T-helper 1 cell treated with Interleukin-12 subunit alpha and Interleukin-12 subunit beta and Interleukin-4 antibody, amounts not matched to agents 30 μg/mL and 1 μg/mL, for 36 hours (primary cell): ENCODE results near the gene GUCA2B.

Experiments
- H3K27ac Mint-ChIP-seq: one replicate; pipeline ENCODE4 v1.8.0; 2021; ENCODE audit warnings: mild to moderate bottlenecking, mixed read lengths
- H3K27me3 Mint-ChIP-seq: one replicate; pipeline ENCODE4 v1.8.0; 2021; ENCODE audit warnings: low read depth, mixed read lengths
- H3K36me3 Mint-ChIP-seq: one replicate; pipeline ENCODE4 v1.8.0; 2021; ENCODE audit warnings: low read depth, mixed read lengths
- H3K4me1 Mint-ChIP-seq: one replicate; pipeline ENCODE4 v1.8.0; 2021; ENCODE audit warnings: low read depth, mixed read lengths
- H3K4me3 Mint-ChIP-seq: one replicate; pipeline ENCODE4 v1.8.0; 2021; ENCODE audit warnings: mild to moderate bottlenecking, moderate library complexity, mixed read lengths
- H3K9me3 Mint-ChIP-seq: one replicate; pipeline ENCODE4 v1.8.0; 2021; ENCODE audit warnings: mixed read lengths

The GUCA2B gene

GRCh38 chr1:42150651-42151050 lies 2.6 kb upstream of the GUCA2B start:
- Mint-ChIP-seq H3K9me3 (no peaks in the 10 kb centered on the region), H3K36me3 (no peaks in the 10 kb centered on the region), H3K4me1 (no peaks in the 10 kb centered on the region), H3K27ac (no peak overlapping the region), H3K4me3 (no peak overlapping the region), H3K27me3 (peaks cover 3% of the 10 kb centered on the region)

GRCh38 chr1:42152119-42152518 lies 1.1 kb upstream of the GUCA2B start:
- Mint-ChIP-seq H3K27ac (no peak overlapping the region), H3K4me3 (no peak overlapping the region), H3K36me3 (no peaks in the 10 kb centered on the region), H3K27me3 (peaks cover 3% of the 10 kb centered on the region), H3K4me1 (no peaks in the 10 kb centered on the region), H3K9me3 (no peaks in the 10 kb centered on the region)

- Mint-ChIP-seq H3K36me3 (no peaks in the 10 kb centered on the region), H3K27ac (no peak overlapping the region), H3K4me3 (no peak overlapping the region), H3K4me1 (peaks cover 6% of the 10 kb centered on the region), H3K27me3 (peaks cover 3% of the 10 kb centered on the region), H3K9me3 (no peaks in the 10 kb centered on the region)
Observed at GRCh38 chr1:42153624-42154023, 414 bp downstream of the GUCA2B start.

- Mint-ChIP-seq H3K9me3 (peaks cover 3% of the 10 kb centered on the region), H3K4me1 (peaks cover 6% of the 10 kb centered on the region), H3K27me3 (peaks cover 2% of the 10 kb centered on the region), H3K27ac (no peak overlapping the region), H3K36me3 (no peaks in the 10 kb centered on the region), H3K4me3 (no peak overlapping the region)
Observed at GRCh38 chr1:42154685-42155084, 1.5 kb downstream of the GUCA2B start.

- no peak overlapping the region for H3K27ac Mint-ChIP-seq
- peaks cover 9% of the 10 kb centered on the region for H3K9me3 Mint-ChIP-seq
- H3K36me3 Mint-ChIP-seq = no peaks in the 10 kb centered on the region
- H3K4me3 Mint-ChIP-seq = no peak overlapping the region
- H3K4me1 Mint-ChIP-seq = peaks cover 6% of the 10 kb centered on the region
- no peaks in the 10 kb centered on the region for H3K27me3 Mint-ChIP-seq
Observed at GRCh38 chr1:42155362-42155761, 2.2 kb downstream of the GUCA2B start.

- Mint-ChIP-seq H3K9me3 (peaks cover 27% of the 10 kb centered on the region), H3K27ac (no peak overlapping the region), H3K4me3 (no peak overlapping the region), H3K27me3 (peaks cover 5% of the 10 kb centered on the region), H3K36me3 (no peaks in the 10 kb centered on the region), H3K4me1 (peaks cover 7% of the 10 kb centered on the region)
Observed at GRCh38 chr1:42157667-42158066, 4.5 kb downstream of the GUCA2B start.

GRCh38 chr1:42158189-42158588 lies 5.0 kb downstream of the GUCA2B start:
- Mint-ChIP-seq H3K4me1 (peaks cover 7% of the 10 kb centered on the region), H3K27me3 (peaks cover 5% of the 10 kb centered on the region), H3K4me3 (no peak overlapping the region), H3K9me3 (peaks cover 27% of the 10 kb centered on the region), H3K27ac (no peak overlapping the region), H3K36me3 (no peaks in the 10 kb centered on the region)

- Mint-ChIP-seq H3K27me3 (peaks cover 5% of the 10 kb centered on the region), H3K4me1 (peaks cover 7% of the 10 kb centered on the region), H3K4me3 (no peak overlapping the region), H3K9me3 (peaks cover 27% of the 10 kb centered on the region), H3K36me3 (no peaks in the 10 kb centered on the region), H3K27ac (no peak overlapping the region)
Observed at GRCh38 chr1:42162181-42162580, 9.0 kb downstream of the GUCA2B start.

GRCh38 chr1:42163114-42163513 lies 9.9 kb downstream of the GUCA2B start:
- H3K27ac Mint-ChIP-seq = no peak overlapping the region
- peaks cover 27% of the 10 kb centered on the region for H3K9me3 Mint-ChIP-seq
- peaks cover 1% of the 10 kb centered on the region for H3K4me1 Mint-ChIP-seq
- no peak overlapping the region for H3K4me3 Mint-ChIP-seq
- H3K27me3 Mint-ChIP-seq = peaks cover 5% of the 10 kb centered on the region
- no peaks in the 10 kb centered on the region for H3K36me3 Mint-ChIP-seq

- peaks cover 27% of the 10 kb centered on the region for H3K9me3 Mint-ChIP-seq
- H3K27ac Mint-ChIP-seq = no peak overlapping the region
- H3K27me3 Mint-ChIP-seq = peaks cover 5% of the 10 kb centered on the region
- H3K4me1 Mint-ChIP-seq = peaks cover 1% of the 10 kb centered on the region
- H3K4me3 Mint-ChIP-seq = no peak overlapping the region
- H3K36me3 Mint-ChIP-seq = no peaks in the 10 kb centered on the region
Observed at GRCh38 chr1:42163536-42164503, 10.6 kb downstream of the GUCA2B start.

- Mint-ChIP-seq H3K27me3 (peaks cover 5% of the 10 kb centered on the region), H3K4me1 (peaks cover 1% of the 10 kb centered on the region), H3K4me3 (no peak within 1 kb of the TSS), H3K27ac (no peak within 1 kb of the TSS), H3K9me3 (peaks cover 23% of the 10 kb centered on the region), H3K36me3 (no peaks in the 10 kb centered on the region)
Observed at GRCh38 chr1:42164551-42165420, 11.6 kb downstream of the GUCA2B start, which contains the start of gene GUCA2A. Gene GUCA2A, minus strand, starts transcription at chr1:42164745. Its CDS starts 33 bp downstream, at chr1:42164712.

- H3K27me3 Mint-ChIP-seq = peaks cover 3% of the 10 kb centered on the region
- peaks cover 15% of the 10 kb centered on the region for H3K9me3 Mint-ChIP-seq
- no peaks in the 10 kb centered on the region for H3K36me3 Mint-ChIP-seq
Observed at GRCh38 chr1:42165511-42166210, 12.5 kb downstream of the GUCA2B start.

GRCh38 chr1:42167611-42168390 lies 14.6 kb downstream of the GUCA2B start:
- H3K4me3 Mint-ChIP-seq = no peak overlapping the region
- H3K27me3 Mint-ChIP-seq = no peaks in the 10 kb centered on the region
- no peak overlapping the region for H3K27ac Mint-ChIP-seq
- H3K4me1 Mint-ChIP-seq = no peaks in the 10 kb centered on the region
- H3K9me3 Mint-ChIP-seq = no peaks in the 10 kb centered on the region
- H3K36me3 Mint-ChIP-seq = no peaks in the 10 kb centered on the region

More at GRCh38 chr1:42165511-42166210, 12.5 kb downstream of the GUCA2B start:
- Mint-ChIP-seq H3K27ac (no peak overlapping the region), H3K4me1 (peaks cover 1% of the 10 kb centered on the region), H3K4me3 (no peak overlapping the region)

GRCh38 chr1:42168391-42168670 lies 15.1 kb downstream of the GUCA2B start:
- no peak overlapping the region for H3K27ac Mint-ChIP-seq
- no peak overlapping the region for H3K4me3 Mint-ChIP-seq
- no peaks in the 10 kb centered on the region for H3K27me3 Mint-ChIP-seq
- H3K4me1 Mint-ChIP-seq = no peaks in the 10 kb centered on the region
- H3K36me3 Mint-ChIP-seq = no peaks in the 10 kb centered on the region
- no peaks in the 10 kb centered on the region for H3K9me3 Mint-ChIP-seq
